ENCODE data around the gene LLCFC1.

DNA sequence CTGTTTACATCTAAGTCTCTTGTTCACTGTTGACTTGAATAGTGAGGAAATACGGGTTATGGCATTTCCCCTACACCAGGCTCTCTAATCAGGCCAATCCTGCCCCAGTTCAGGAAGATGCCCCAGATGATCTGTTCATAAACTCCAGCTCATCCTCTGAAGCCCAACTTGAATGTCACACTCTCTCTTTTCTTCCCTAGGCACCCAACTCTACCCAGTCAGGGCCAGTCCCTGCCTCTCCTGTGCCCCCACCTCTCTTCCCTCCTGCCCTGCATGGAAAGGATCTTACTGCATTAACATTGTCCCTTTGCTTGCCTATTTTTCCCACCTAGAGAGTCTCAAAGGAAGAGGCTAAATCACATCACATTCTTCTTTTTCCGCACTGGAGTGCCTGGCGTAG is 43.1 kb upstream of the LLCFC1 start:
- TF ChIP-seq POLR2A (IDR thresholded peaks at IDR 0.05; ENCODE audit: low read depth, low read length): no peak
- TF ChIP-seq POLR2AphosphoS5 (IDR thresholded peaks at IDR 0.05; ENCODE audit: low read depth, low read length): no peak
